ENCODE measurements around the gene LAMB1. TPM values are rescaled to one million over a fixed set of nuclear protein-coding genes. Genes with fewer than 3 reads are reported as not detected.
"Not testable (repeated sequence)": the region's sequence is repeated elsewhere in the genome, so short reads cannot be mapped to it uniquely, and the experiment has no call there.

LAMB1 gene
- total RNA-seq, 2 experiments from 2014 or later: not detected

GRCh38 chr7:107921826-107922225 is 81.1 kb downstream of the LAMB1 start:
- DNase-seq, H3K27ac Mint-ChIP-seq, H3K9me3 Mint-ChIP-seq, POLR2A ChIA-PET, H3K27me3 Mint-ChIP-seq, H3K4me3 Mint-ChIP-seq: not testable (repeated sequence)
- Mint-ChIP-seq H3K4me1 (peaks cover 32% of the 10 kb centered on the region), H3K36me3 (ENCODE audit: low read depth) (peaks cover 73% of the 10 kb centered on the region)
- CTCF ChIA-PET: interaction anchor here (0.6 kb wide), 1 partner anchor 1252 kb away, joined by 3 read pairs; no protein-coding TSS in a partner anchor

- ChIA-PET CTCF (no interaction called here), POLR2A (no interaction called here)
- Mint-ChIP-seq H3K4me3 (no peak overlapping the region), H3K27me3 (no peaks in the 10 kb centered on the region), H3K4me1 (peaks cover 24% of the 10 kb centered on the region), H3K36me3 (ENCODE audit: low read depth) (peaks cover 72% of the 10 kb centered on the region), H3K9me3 (no peaks in the 10 kb centered on the region), H3K27ac (no peak overlapping the region)
- DNase-seq: no peak
Measured at GRCh38 chr7:107920048-107920772, 82.8 kb downstream of the LAMB1 start.

GRCh38 chr7:107918948-107919347 is 84.0 kb downstream of the LAMB1 start:
- Mint-ChIP-seq H3K27me3 (no peaks in the 10 kb centered on the region), H3K4me3 (no peak overlapping the region), H3K9me3 (no peaks in the 10 kb centered on the region), H3K4me1 (peaks cover 13% of the 10 kb centered on the region), H3K27ac (no peak overlapping the region), H3K36me3 (ENCODE audit: low read depth) (peaks cover 74% of the 10 kb centered on the region)
- ChIA-PET CTCF (no interaction called here), POLR2A (no interaction called here)
- DNase-seq: no peak

GRCh38 chr7:107917763-107918651 is 85.0 kb downstream of the LAMB1 start:
- CTCF ChIA-PET: interaction anchor here (1.1 to 1.3 kb wide), 2 partner anchors 13 to 28 kb away, joined by 3 to 4 read pairs; no protein-coding TSS in a partner anchor
- Mint-ChIP-seq H3K9me3 (no peaks in the 10 kb centered on the region), H3K4me1 (peaks cover 13% of the 10 kb centered on the region), H3K36me3 (ENCODE audit: low read depth) (peaks cover 77% of the 10 kb centered on the region), H3K27ac (no peak overlapping the region), H3K27me3 (no peaks in the 10 kb centered on the region), H3K4me3 (no peak overlapping the region)
- no peak for DNase-seq
- POLR2A ChIA-PET: interaction anchor here (0.6 kb wide), 1 partner anchor 69 kb away, joined by 3 read pairs; no protein-coding TSS in a partner anchor

- H3K4me3 Mint-ChIP-seq: no peak overlapping the region
- no peaks in the 10 kb centered on the region for H3K27me3 Mint-ChIP-seq
- H3K4me1 Mint-ChIP-seq: peaks cover 3% of the 10 kb centered on the region
- H3K36me3 Mint-ChIP-seq (ENCODE audit: low read depth): peaks cover 77% of the 10 kb centered on the region
- H3K27ac Mint-ChIP-seq: no peak overlapping the region
- H3K9me3 Mint-ChIP-seq: peaks cover 3% of the 10 kb centered on the region
- DNase-seq: no peak
- POLR2A ChIA-PET: no interaction called here
- CTCF ChIA-PET: no interaction called here
Measured at GRCh38 chr7:107915541-107915940, 87.4 kb downstream of the LAMB1 start.

GRCh38 chr7:107914831-107915230 is 88.1 kb downstream of the LAMB1 start:
- DNase-seq: no peak
- Mint-ChIP-seq H3K36me3 (ENCODE audit: low read depth) (peaks cover 76% of the 10 kb centered on the region), H3K4me3 (no peak overlapping the region), H3K4me1 (peaks cover 3% of the 10 kb centered on the region), H3K27me3 (no peaks in the 10 kb centered on the region), H3K9me3 (peaks cover 3% of the 10 kb centered on the region), H3K27ac (no peak overlapping the region)
- POLR2A ChIA-PET: no interaction called here
- CTCF ChIA-PET: no interaction called here

GRCh38 chr7:107913851-107914250 is 89.1 kb downstream of the LAMB1 start:
- Mint-ChIP-seq H3K36me3 (ENCODE audit: low read depth) (peaks cover 76% of the 10 kb centered on the region), H3K4me3 (no peak overlapping the region), H3K27me3 (no peaks in the 10 kb centered on the region), H3K27ac (no peak overlapping the region), H3K4me1 (peaks cover 3% of the 10 kb centered on the region), H3K9me3 (peaks cover 3% of the 10 kb centered on the region)
- ChIA-PET CTCF (no interaction called here), POLR2A (no interaction called here)
- DNase-seq: no peak

GRCh38 chr7:107911981-107912380 is 91.0 kb downstream of the LAMB1 start:
- Mint-ChIP-seq H3K9me3 (peaks cover 3% of the 10 kb centered on the region), H3K27me3 (no peaks in the 10 kb centered on the region), H3K27ac (no peak overlapping the region), H3K36me3 (ENCODE audit: low read depth) (peaks cover 69% of the 10 kb centered on the region), H3K4me1 (peaks cover 3% of the 10 kb centered on the region), H3K4me3 (no peak overlapping the region)
- POLR2A ChIA-PET: no interaction called here
- CTCF ChIA-PET: interaction anchor here (0.6 to 0.7 kb wide), 2 partner anchors 24 to 134 kb away, joined by 3 read pairs; no protein-coding TSS in a partner anchor
- no peak for DNase-seq

GRCh38 chr7:107909445-107909844 is 93.5 kb downstream of the LAMB1 start:
- CTCF ChIA-PET: interaction anchor here (0.6 kb wide), 1 partner anchor 717 kb away, joined by 4 read pairs; no protein-coding TSS in a partner anchor
- no peak for DNase-seq
- peaks cover 3% of the 10 kb centered on the region for H3K9me3 Mint-ChIP-seq
- no peak overlapping the region for H3K4me3 Mint-ChIP-seq
- POLR2A ChIA-PET: no interaction called here
- peaks cover 3% of the 10 kb centered on the region for H3K4me1 Mint-ChIP-seq
- H3K27me3 Mint-ChIP-seq: no peaks in the 10 kb centered on the region
- peaks cover 73% of the 10 kb centered on the region for H3K36me3 Mint-ChIP-seq (ENCODE audit: low read depth)
- no peak overlapping the region for H3K27ac Mint-ChIP-seq

- H3K4me3 Mint-ChIP-seq: no peak overlapping the region
- peaks cover 73% of the 10 kb centered on the region for H3K36me3 Mint-ChIP-seq (ENCODE audit: low read depth)
- ChIA-PET POLR2A (no interaction called here), CTCF (no interaction called here)
- H3K27me3 Mint-ChIP-seq: no peaks in the 10 kb centered on the region
- peaks cover 3% of the 10 kb centered on the region for H3K9me3 Mint-ChIP-seq
- no peak overlapping the region for H3K27ac Mint-ChIP-seq
- DNase-seq: no peak
- H3K4me1 Mint-ChIP-seq: peaks cover 2% of the 10 kb centered on the region
Measured at GRCh38 chr7:107907790-107908189, 95.2 kb downstream of the LAMB1 start.

- Mint-ChIP-seq H3K27ac (no peak overlapping the region), H3K4me3 (no peak overlapping the region), H3K27me3 (no peaks in the 10 kb centered on the region), H3K9me3 (no peaks in the 10 kb centered on the region), H3K4me1 (peaks cover 10% of the 10 kb centered on the region), H3K36me3 (ENCODE audit: low read depth) (peaks cover 51% of the 10 kb centered on the region)
- DNase-seq: no peak
- ChIA-PET POLR2A (no interaction called here), CTCF (interaction anchor here (1.7 kb wide), 1 partner anchor 159 kb away, joined by 5 read pairs; the partner anchor contains the start of gene CBLL1)
Measured at GRCh38 chr7:107902381-107902780, 100.6 kb downstream of the LAMB1 start.

- POLR2A ChIA-PET: interaction anchor here (0.7 kb wide), 1 partner anchor 10 kb away, joined by 4 read pairs; no protein-coding TSS in a partner anchor
- H3K4me1 Mint-ChIP-seq: peaks cover 22% of the 10 kb centered on the region
- no peak overlapping the region for H3K27ac Mint-ChIP-seq
- CTCF ChIA-PET: no interaction called here
- H3K27me3 Mint-ChIP-seq: no peaks in the 10 kb centered on the region
- no peaks in the 10 kb centered on the region for H3K9me3 Mint-ChIP-seq
- H3K4me3 Mint-ChIP-seq: no peak overlapping the region
- H3K36me3 Mint-ChIP-seq (ENCODE audit: low read depth): peaks cover 49% of the 10 kb centered on the region
- no peak for DNase-seq
Measured at GRCh38 chr7:107900496-107901015, 102.4 kb downstream of the LAMB1 start.
